GM18861 (cell line): ENCODE results near the gene RRP1.

Experiments
- ATAC-seq: cut with Tn5 transposase; IDR thresholded peaks from one replicate; pipeline ENCODE4 v1.9.1; 2021; ENCODE audit not compliant: unreplicated experiment

Gene RRP1

GRCh38 chr21:43789276-43790009 lies at the start of gene RRP1:
RRP1 (plus strand) TSS chr21:43789577; CDS start chr21:43789630, 53 bp downstream.
- ATAC-seq, result peak; percentile 82

DNA sequence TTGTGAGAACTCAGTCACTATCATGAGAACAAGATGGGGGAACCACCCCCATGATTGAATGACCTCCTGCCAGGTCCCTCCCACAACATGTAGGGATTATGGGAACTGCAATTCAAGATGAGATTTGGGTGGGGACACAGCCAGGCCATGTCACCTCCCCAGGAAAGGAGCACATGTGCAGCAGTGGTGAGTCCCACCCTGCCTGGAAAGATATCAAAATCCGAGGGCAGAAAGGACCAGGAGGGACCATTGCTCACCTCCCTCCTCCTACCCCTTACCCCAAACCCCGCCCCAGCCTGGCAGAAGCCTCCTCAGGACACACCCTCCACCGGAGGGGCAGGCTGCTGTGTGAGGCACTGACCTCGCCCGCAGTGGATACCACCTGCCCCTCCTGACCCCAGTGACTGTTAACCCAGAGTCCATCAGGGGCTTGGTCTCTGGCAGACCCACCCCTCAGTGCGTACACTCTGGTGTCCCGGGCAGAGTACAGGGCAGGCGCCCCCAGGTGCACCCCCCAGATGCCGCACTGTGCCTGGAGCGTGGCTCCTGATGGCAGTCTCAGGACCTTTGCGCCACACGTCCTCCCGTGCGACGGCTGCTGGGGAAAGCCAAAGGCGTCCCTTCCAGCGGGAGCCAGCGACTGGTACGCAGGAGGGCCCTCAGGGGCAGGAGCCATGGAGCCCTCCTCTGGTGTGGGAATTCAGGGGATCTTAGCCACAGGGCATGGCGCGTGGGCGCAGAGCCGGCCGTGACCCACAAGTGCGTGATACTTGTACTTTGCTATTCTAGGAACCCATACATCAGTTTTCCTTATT lies 49.5 kb upstream of the RRP1 start:
- no peak for ATAC-seq

- no peak for ATAC-seq
Measured at GRCh38 chr21:43740497-43741156, 48.8 kb upstream of the RRP1 start.

GRCh38 chr21:43741423-43742096 lies 47.8 kb upstream of the RRP1 start:
- ATAC-seq, result no peak

DNA sequence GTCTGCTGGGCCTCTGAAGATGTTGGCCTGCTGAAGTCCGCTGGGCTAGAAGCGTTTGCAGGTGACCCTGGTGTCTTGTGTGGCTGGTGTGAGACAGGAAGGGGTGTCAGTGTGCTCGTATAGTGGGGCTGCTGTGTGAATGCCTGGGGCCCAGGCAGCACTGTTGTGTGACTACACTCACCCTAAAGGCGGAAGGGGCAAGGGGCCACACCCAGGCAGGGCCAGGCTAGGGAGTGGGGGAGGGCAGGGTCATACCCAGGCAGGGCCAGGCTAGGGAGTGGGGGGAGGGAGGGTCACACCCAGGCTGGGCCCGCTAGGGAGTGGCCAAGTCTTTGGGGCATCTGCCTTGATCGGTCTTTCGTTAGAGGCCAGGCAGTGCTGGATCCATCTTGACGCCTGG lies 45.4 kb upstream of the RRP1 start:
- ATAC-seq, result no peak

DNA sequence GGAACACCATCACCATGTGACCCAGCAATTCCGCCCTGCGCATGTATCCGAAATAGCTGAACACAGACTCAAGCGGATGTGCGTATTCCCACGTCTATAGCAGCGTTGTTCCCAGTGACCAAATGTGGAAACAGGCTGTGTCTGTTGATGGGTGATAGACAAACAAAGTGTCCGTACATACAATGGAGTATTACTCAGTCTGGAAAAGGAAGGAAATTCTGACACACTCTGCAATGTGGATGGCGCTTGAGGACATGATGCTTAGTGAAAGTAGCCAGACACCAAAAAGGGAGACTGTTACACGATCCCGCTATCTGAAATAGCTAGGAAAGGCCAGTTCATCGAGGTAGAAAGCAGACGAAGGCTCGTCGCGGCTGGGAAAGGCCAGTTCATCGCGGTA lies 44.7 kb upstream of the RRP1 start:
- ATAC-seq, result no peak

DNA sequence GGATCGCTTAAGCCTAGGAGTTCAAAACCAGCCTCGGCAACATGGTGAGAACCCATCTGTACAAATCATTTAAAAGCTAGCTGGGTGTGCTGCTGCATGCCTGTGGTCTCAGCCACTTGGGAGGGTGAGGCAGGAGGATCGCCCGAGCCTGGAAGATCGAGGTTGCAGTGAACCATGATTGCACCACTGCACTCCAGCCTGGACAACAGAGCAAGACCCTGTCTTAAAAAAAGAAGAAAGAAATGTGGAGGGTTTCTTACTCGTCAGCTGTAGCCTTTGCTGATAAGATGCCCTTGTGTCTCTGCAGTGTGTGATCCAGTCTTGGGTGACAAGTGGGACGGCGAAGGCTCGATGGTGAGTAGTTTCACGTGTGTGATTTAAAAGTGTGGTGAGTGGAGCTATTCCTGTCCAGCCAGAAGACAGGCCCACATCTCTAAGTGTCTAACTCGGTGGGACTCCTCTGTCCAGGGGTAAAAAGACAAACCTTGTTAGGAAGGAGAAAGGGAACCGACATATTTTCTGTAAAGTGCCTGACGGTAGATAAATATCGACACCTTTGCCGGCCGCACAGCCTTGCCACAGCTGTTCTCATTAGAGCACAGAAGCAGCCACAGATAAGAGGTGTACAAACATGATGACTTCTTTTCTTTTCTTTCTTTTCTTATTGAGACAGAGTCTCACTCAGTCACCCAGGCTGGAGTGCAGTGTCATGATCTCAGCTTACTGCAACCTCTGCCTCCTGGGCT lies 43.4 kb upstream of the RRP1 start:
- ATAC-seq, result no peak

GRCh38 chr21:43748622-43749021 lies 40.8 kb upstream of the RRP1 start:
- ATAC-seq, result no peak

DNA sequence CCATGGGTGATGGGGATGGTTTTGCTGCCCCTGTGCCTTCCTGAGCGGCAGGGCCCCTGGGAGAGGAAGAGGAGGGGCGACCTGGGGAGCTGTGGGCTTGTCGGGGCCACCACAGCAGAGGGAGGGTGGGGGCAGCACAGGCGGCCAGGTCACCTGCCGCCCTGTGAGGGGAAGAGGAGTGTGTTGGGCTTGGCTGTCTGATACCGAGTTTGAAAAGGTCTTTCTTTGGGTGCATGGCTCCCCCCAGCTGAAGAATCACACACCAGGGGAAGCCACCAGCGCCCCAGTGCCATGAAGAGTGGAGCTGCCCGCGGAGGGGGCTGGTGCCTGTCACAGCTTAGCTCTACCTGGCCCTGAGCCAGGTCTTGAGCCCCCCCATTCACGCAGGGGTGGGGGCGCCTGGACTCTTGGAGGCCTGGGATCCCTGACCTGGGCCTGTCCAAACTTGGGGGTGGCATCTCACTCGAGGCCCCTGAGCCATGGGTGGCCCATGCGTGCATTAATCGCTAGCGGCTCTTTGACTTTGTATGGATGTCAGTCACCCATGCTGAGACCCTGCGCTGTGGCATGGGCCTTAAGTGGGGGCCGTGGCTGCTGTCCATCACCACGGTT lies 39.6 kb upstream of the RRP1 start:
- ATAC-seq, result no peak

- ATAC-seq, result no peak
Measured at GRCh38 chr21:43750339-43751033, 38.9 kb upstream of the RRP1 start.

DNA sequence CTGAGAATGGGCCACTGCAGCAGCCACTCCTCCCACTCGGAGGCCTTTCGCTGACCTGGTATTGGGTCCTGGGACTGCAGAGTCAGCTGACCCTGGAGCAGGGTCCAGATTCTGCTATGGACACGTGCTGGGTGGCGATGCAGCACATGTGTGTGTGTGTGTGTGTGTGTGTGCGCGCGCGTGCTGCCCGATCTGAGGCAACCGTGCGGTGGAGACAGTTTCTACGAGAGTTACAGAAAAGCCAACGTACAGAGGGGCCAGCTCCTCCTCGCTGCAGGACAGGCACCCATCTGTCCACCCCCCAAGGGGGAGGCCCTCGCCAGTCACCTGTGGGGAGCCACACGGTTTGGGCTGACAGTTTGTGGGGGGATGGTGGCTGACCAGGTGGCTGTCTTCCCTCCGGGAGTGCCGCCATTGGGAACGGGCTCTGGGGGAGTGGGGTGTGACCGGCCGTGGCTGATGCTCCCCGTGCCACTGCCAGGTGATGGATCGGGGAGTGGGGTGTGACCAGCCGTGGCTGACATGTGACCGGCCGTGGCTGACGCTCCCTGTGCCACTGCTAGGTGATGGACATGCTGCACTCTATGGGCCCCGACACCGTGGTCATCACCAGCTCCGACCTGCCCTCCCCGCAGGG lies 37.3 kb upstream of the RRP1 start:
- ATAC-seq, result no peak

- no peak for ATAC-seq
Measured at GRCh38 chr21:43752758-43753438, 36.5 kb upstream of the RRP1 start.

- ATAC-seq, result no peak
Measured at GRCh38 chr21:43753439-43753799, 36.0 kb upstream of the RRP1 start.

- ATAC-seq, result no peak
Measured at GRCh38 chr21:43754948-43755781, 34.2 kb upstream of the RRP1 start.

DNA sequence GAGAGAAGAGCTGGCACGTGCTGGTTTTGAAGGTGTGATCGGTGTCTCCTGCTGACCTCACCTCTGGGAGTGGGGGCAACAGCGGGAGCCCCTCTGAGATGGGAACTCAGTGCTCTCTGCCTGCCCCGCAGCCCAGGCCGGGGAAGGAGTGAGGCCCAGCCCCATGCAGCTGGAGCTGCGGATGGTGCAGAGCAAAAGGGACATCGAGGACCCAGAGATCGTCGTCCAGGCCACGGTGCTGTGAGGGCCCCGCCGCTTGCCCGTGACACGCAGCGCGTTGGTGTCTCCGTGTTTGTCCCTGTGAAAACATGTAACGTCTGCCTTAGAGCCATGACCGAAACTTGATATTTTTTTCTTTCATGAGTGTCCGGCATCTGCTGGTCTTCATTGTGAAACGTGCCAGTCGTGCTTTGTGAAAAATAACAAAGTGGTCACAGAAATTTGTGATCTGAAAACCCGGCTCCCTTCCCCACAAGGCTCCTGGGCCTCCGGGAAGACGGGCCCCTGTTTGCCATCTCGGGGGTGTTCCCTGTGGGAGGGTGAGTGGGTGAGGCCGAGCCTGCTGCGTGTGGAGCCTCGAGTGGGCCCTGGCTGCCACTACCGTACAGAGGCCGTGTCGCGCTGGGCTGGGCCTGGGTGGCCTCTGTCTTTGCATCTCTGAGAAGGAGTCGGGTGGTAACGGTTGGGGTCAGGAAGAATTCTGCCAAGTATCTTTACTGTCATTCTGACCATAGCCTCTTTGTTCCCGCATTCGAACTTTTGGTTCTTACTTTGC lies 33.4 kb upstream of the RRP1 start:
- ATAC-seq, result no peak

- ATAC-seq, result no peak
Measured at GRCh38 chr21:43757601-43758000, 31.8 kb upstream of the RRP1 start.

DNA sequence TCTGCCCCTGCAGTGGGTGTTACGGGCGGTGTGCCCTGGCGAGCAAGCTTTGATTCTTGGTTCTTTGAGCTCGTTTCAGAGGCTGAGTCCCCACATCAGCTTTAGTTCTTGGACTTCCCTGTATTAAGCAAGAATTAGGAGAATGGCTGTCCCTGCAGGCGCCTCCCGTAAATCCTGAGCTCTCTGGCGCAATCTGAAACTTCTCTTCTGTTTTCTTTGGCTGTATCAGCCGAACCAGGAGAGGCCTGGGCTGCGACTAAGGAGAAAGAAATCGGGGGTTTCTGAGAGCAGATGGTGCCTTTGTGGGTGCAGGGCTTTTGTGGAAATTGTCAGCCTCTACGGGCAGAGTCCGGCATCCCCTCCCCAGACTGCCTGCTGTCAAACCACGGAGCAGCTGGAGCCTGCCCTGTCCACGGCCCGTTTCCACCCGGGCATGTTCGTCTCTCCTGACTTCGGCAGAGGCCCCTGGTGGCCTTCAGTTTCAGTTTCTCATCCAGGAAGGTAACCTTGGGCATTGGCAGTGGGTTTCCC lies 31.2 kb upstream of the RRP1 start:
- no peak for ATAC-seq
